ENCODE data around the gene CPA2.
A peak's percentile ranks its signal among the peaks of the same experiment; 100 is the strongest.

Gene CPA2

DNA sequence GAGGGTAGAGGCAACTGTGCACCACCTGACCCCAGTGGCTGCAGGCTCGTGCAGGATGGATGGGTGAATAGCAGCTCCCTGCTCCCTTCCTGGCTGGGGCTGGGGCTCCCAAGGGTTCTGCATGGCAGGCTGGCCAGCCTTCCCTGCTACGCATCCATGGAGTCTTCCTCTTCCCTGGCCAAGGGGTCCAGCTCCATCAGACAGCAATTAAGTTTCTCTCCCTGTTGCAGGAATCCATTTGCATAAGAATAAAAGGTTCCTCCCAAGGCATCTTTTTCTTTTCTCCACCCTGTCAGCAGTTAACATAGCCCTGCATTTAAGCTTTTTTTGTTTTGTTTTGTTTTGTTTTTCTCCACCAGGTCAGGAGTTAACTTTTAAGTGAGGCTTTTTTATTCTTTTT, 10.0 kb upstream of the CPA2 start:
- no peak for DNase-seq

DNA sequence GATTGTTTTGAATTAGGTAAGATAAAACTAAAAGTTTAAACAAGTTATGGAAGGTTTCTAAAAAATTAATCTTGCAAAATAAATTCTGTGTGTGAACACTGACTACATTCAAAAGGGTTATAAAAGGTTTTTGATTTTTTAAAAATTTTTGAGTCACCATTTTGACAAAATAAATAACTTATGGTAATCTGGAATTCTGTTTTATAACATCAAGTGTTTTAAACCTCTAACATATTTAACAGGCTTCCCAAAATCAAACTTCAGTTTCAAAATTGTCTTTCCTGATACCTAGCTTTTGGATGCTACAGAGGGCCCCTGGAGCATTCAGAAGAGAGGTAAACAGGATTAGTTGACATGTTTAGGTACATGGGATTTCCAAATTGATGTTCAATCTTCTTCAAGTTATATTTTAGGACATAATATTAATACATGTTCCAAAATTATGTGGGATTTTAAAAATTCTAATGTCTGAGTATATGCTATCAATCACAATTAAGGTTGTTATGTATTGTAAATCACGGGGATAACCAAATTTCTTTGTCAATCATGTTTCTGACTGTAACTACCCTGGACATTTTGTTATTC, 8.1 kb upstream of the CPA2 start:
- DNase-seq = no peak

DNA sequence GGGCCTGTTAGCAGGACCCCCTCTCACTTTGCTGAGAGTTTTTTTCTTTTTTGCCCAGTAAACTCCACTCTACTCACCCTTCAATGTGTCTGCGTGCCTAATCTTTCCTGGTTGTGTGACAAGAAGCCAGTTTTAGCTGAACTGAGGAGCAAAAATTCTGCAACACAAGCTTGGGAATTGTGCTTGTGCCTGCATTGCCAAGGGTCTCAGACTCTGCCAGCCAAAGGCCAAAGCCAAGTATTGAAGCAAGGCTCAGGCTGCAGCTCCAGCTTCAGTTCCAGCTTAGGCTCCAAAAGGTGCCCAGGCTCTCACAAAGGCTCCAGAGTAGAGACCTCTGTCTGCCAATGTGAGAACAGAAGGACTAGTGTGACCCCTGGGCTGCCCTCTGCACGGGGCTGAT, 4.2 kb upstream of the CPA2 start:
- DNase-seq = no peak

DNA sequence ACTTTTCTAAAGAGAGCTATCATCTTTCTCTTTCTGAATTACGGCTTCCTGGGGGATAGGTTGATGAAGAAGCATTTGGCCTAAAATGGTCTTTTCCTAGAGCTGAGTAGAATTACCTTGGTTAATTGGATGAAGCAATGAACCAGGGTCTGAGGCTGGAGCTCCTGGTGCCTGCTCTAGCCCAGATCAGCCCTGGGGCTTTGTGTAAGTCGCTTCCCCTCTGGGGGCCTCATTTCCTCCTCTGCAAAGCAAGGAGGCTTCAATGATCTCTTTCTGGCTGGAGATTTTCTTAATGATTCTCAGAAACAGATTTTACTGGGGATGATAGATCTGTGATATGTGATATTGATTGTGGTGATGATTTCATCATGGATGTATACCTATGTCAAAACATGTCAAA, 3.5 kb upstream of the CPA2 start:
- peak; percentile 40 for DNase-seq

DNA sequence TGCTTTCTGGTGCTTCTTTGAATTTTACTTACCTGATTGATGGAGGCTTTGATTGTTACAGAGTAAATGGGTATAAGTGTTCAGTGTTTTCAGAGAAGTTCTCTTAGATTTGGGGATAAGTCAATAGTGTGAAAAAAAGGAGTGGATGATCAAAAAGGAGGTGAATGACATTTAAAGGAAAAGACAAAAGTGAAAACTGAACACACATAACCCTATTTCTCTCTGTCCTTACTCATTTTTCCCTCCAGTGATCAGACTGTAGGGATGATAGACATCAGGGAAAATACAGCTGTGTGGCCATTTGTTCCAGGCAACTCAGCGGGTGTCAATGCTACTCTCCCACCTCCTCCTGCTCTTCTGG, 278 bp downstream of the CPA2 start:
- no peak for DNase-seq

DNA sequence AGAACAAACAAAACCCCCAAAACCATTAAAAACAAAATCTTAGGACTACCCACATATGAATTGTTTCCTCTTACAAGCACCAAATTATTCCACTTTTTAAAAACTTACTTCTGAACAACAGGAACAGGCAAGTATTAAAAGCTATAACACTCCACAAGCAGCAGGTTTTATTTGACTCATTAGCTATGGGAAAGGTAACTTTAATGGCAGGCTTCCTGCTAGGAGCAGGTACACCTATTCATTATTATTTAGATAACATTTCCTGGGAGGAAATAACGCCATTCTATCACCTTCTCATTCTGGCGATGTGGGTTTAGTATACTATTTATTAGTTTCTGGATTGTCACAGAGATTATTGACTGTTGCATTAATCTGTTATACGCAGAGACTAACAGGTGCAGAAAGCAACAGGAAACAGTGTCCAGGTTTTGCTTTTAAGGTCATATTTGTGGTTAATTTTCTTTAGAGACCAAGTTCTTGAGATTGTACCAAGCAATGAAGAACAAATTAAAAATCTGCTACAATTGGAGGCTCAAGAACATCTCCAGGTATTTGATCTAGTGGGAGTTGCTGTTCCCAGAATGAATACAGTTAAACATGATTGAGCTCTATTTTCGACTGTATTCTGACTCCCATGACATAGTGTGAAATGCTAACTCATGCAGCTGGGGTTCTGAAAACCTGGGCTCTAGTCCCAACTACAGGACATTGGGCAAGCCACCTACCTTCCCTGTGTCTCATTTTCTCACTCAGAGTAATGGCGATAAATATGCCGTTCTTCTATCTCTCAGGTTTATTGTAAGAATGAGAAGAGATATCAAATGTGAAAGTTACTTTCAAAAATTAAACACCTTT, 2.0 kb downstream of the CPA2 start:
- DNase-seq = no peak

DNA sequence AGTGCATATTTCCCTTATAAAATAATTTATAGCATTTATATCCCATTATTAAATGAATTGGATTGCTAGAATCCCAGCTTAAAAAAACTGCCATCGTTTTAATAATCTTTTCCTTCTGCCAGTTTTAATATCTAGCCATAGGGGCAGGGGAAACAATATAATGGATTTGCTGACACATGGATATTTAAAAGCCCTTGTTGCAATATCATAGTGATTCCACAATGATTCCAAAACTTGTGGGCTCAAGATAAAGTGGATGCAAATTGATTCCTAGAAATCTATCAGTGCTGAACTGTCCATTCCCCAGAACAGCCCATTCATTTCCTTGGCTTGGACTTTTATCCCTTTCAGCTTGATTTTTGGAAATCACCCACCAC, 2.6 kb downstream of the CPA2 start:
- no peak for DNase-seq

DNA sequence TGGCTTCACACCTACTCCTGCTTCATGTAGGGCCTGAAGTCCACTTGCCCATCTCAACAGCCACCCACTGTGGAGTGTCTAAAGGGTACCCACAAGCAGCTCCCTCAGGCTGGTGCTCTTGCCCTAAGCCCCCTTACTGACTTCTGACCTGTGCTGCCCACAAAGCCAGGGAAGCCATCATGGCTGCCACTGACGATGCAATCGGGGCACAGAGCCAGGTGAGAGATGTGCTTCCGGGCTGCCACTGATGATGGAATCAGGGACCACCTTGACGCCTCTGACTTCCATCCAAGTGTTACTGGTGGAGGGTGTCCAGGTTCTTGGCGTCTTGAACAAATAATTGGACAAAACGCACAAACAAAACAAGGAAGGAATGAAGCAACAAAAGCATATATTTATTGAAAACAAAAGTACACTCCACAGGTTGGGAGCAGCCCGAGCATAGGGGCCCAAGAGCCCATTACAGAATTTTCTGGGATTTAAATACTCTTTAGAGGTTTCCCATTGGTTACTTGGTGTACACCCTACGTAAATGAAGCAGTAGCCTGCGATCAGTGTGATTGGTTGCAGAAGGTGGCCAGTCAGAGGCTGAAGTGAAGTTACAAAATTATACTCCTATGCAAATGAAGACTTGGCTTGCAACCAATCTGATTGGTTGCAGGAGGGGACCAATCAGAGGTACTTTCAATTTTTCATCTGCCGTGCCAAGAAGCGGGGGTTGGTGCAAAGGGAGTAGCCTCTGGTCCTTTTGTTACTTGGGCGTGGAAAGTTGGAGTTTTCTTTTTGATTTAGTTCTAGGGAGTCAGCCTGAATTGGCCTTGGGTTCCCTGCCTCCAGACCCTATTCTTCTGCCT, 4.5 kb downstream of the CPA2 start:
- peak; percentile 50 for DNase-seq

DNA sequence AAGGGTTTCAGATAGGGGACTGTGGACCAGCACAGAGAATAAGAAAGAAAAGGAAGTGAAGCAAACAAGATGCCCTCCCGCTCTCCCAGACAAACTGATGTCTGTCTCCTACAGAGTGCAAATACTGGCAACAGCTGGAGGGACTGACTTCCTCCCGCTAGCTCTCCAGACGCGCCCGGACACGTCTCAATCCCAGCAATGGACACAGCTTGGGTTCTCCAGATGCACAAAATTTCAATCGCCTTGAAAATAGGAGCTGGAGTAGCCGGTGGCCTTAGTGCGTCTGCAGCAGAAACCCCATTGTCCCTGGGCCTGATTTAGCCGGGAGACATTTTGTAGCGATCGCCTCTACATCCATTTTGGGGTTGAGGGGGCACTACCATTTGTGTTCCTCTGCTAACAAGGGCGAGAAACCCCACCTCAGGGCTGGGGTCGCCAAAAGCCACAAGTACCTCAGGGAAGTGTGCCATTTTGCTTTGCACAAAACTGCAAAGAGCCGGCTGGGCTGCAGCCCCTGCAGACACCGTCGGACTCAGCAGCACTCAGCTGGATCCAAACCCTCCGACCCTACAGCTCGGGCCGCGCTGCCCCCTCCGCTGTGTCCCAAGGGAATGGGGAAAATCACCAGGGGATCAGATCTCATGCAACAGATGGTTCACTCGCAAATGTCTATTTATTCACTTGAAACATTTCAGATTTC, 5.9 kb downstream of the CPA2 start:
- peak; percentile 71 for DNase-seq

DNA sequence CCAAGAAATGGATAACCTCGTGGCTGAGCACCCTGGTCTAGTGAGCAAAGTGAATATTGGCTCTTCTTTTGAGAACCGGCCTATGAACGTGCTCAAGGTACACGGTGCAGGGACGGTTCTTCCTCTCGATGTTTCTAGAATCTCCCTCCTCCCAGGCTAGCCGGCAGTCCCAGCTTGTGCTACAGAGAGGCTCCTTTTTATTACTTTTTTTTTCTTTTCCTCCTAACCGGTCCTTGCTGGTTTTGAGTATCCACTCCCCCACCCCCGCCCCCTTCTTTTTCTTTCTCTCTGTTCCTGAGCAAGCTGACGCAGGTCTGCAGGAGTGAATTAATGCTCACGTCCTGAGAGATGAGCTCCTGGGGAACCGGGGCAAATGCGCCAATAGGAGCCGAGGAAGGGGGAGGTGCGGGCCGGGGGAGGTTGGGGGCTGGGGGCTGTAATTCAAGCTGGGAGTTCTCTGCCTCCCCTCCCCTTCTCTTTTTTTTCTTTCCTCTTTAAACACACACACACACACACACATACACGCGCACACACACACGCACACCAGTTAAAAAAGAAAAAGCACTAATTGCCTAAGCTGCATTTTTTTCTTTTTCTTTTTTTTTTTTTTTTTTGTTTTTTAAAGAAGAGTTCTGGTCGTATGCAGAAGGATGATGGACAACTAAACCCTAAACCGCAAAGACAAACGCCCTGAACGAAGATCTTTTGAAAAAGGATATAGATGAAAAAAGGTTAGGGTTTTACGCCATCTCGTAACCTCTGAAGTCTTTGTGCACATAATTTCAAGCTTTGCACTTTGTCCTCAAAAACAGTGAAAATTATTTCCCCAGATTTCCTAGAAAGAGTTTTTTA, 6.6 kb downstream of the CPA2 start:
- peak; percentile 97 for DNase-seq

DNA sequence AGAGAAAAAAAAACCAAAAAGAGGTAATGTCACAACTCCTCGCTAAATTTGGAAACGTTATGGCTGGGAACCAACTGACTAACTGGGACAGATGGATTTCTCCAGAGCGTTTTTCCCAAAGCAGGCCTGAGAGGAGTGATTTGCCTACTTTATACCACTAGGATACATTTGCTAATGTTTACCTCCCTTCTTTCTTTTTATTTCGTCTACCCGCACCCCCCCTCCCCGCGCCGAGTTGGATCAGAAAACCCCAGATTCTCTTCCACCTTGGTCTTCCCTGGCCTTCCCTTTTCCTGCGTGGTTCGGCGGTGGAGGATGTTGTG, 7.2 kb downstream of the CPA2 start:
- DNase-seq = peak; percentile 74

DNA sequence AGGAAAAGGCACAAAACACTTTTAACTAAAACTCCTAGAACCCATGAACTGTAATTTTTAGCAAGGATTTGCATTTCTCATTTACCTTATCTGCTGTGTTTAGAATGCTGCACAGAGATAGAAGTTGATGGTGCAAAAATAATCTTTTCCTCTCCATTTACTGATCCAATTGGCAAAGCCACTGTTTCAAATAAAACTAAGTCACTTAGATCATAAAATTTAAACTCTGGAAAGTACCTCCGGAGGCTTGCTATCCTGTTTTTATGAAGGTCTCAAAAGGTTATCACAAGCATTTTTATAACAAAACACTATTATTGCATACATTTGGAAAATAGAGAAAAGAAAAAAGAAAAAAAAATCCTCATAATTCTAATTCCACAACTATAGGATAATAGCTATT, 7.6 kb downstream of the CPA2 start:
- no peak for DNase-seq

DNA sequence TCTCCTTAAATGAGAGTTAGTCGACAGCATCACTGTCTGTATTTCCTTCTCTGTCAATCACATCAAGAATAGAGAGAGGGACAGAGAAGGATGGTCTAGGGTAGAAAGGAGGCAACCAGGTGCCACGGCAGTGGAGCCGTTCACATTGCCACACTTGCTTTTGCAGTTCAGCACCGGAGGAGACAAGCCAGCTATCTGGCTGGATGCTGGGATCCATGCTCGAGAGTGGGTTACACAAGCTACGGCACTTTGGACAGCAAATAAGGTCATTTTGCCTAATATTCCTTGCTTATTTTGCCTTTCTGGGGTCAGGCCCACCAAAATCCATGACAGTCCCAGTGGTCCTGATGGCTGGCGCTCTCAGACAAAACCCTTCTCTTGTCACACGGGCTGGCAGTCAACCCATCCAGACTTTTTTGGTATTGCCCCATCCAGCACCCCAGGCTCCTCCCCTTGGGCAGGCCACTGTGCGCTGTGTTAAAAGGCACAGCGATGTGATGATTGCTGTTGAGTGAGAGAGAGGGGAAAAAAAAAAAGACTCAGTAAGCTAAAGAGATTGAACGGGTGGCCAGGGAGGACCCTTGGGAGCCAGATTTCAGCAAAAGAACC, 8.4 kb downstream of the CPA2 start:
- DNase-seq = peak; percentile 73

DNA sequence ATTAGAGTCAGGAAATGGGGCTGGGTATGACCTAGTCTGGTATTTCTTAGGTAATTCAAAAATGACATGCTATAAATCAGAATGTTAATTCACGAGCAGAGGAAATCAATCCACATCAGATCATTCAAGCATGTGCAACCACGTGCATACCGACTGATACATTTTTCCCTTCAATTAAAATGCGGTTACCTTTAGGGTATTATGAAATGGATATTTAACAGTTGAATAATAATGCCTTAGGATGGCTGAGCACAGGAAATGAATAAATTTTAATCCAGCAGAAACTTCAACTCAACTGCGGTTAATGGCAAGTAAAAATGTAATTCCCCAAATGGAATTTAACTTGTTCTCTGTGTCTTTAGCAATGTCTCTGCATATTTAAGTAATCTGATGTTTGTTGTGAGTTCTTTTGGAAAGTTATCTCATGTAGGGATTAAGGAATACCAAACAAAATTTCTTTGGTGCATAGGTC, 9.2 kb downstream of the CPA2 start:
- DNase-seq = no peak

DNA sequence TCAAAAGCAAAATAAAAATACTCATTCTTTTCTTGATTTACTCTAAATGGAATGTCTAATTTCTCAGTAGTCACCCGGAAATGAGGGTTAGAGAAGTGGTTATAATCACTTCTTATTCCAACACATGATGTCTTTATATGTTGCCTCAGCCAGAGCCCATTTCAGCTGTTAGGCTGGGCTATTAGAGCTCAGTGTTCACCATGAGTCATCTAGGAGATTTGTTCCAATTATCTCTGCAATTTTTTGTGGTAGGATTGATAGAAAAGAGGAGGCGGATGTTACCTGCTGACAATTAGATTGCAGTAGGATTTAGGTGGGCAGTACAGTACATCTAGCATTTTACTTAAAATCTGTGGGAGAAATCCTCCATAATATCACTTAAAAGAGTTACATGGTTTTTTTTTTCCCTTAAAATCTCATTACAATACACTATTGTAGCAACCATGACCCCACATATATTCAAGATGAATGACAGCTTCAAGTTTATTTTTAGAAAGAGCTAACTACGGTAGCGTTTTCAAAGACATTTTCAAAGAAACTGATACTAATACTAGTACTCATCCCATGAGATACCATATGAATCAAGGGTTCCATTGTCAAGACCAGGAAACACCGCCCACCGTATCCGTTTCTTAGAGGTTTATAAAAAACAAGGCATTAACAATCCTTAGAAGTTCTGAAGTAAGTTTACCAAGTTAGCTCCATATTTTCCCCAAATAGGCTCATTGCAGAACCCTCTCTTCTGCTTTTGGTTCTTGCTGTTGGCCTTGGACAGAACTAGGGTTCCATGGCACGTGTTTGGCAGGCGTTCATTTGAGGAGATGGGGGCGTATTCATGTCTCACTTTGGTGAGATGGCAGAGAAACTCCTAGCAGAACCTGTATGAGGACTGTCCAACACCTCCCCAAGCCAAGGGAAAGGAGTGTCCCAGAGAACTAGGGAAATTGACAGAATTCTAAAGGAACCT, 10.4 kb downstream of the CPA2 start:
- peak; percentile 94 for DNase-seq

DNA sequence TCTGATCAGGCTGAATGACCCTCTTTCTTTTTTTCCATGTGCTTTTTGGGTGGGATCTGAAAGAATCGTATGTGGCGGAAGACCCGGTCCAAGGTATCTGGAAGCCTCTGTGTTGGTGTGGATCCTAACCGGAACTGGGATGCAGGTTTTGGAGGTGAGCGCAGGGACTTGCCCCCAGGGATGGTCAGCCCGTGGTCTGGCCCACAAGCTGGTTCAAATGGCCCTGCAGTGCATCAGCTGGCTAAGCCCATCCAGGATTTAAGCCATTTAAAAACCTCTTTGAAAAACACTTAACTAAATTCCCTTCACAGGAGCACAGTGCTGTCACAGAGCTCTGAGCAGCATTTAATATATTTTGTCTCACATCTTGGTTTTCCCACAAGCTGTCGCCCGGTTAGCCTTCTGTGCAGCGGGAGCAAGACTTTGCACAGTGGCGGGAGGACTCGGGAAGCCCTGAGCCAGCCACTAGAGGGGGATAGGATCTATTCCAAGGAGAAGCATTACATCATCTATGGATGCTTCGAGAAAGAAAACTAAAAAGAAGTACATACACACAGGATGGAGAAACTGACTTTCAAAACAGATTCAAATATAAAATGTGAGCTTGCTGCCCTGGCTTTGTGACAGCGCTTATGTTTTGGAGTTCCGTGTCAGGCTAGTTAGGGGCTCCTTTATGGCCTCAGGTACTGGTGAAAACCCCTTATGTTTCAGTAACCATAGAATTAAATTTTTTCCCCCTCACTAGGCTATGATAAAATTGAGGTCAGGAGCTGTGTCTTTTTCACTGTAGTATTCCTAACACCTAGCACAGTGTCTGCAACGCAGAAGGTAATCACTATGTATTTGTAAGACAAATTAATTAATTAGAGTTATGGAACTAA, 11.3 kb downstream of the CPA2 start:
- DNase-seq = peak; percentile 63

DNA sequence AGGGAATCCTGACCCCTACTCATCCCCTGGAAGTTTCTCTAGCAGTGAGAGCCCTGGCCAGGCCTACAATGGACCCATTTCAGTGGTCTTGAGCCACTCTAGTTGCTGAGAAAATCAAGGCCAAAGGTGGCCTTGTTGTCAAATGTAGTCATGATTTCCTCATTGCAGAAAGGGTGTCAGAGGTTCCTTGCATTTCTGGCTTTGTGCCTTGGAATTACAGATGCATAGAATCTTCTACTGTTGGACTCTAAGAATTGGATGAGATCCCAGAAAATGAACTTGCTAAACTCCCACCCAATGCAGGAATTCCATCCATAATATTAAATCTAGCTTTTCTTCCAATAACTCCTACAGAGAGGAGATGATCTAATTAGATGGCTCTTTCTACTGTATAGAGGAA, 12.2 kb downstream of the CPA2 start:
- no peak for DNase-seq

DNA sequence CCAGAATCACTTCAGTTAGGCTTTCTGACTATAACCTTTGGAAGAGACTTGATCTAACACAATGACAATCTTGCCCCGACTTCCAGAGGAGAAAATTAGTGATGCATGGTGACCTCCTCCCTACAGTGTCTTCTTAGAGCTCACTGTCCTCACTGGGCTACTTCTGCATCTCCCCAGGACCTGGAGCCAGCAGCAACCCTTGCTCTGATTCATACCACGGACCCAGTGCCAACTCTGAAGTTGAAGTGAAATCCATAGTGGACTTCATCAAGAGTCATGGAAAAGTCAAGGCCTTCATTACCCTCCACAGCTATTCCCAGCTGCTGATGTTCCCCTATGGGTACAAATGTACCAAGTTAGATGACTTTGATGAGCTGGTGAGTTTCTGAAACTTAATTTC, 12.6 kb downstream of the CPA2 start:
- no peak for DNase-seq

DNA sequence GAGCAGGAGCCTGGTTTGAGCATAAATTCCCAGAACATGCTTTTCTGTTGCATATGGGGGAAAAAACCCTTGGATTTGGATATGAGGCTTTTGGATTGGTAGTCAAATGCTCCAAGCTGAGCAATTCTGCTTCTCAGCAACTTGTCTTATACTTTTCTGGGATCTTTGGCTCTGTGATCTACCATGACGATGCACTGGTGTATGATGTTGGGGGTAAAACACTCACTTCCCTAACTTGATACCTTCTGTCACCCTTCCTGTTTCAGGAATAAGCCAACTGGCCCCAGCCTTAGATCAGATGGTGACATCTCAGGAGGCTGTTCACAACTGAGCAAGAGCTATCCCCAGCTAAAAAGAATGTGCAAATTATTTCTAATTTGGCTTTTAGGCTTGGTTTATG, 13.2 kb downstream of the CPA2 start:
- DNase-seq = no peak

DNA sequence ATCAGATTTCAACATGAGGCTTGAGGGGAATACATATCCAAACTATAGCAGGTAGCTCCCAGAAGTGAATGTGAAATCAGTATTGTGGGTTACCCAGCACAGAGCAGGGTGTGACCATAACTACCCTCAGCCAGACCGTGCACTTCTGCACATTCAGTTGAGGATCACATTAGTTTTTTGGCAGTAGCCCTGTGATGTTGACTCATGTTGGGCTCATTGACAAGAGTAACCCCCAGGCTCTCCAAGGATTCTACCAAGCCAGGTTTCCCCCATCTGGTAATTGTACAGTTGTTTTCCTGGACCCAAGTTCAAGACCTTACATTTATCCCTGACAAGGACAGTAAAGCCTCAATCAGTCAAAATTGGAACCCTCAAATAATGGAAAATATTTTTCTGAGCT, 14.6 kb downstream of the CPA2 start:
- DNase-seq = no peak

All from NCI-H2227 treated with DMSO at 0.1 percent for 48 hours (cell line).